HG02588 (cell line): ENCODE data around the gene KDELR3.
"Not testable (repeated sequence)": the region's sequence is repeated elsewhere in the genome, so short reads cannot be mapped to it uniquely, and the experiment has no call there.

Experiments
- ATAC-seq: cut with Tn5 transposase; IDR thresholded peaks from one replicate; pipeline ENCODE4 v1.9.1; 2021; ENCODE audit warnings: mild to moderate bottlenecking, moderate library complexity; ENCODE audit not compliant: unreplicated experiment

The KDELR3 gene

GRCh38 chr22:38455530-38456271 is 12.2 kb upstream of the KDELR3 start:
- no peak for ATAC-seq

GRCh38 chr22:38456272-38456835 is 11.5 kb upstream of the KDELR3 start:
- ATAC-seq: no peak

GRCh38 chr22:38456841-38457699 is 10.8 kb upstream of the KDELR3 start:
- ATAC-seq: no peak

GRCh38 chr22:38460426-38460840 is 7.5 kb upstream of the KDELR3 start:
- ATAC-seq: no peak

- no peak for ATAC-seq
These were observed 6.9 kb upstream of the KDELR3 start for GRCh38 chr22:38461057-38461413.

GRCh38 chr22:38461414-38462081 is 6.3 kb upstream of the KDELR3 start:
- no peak for ATAC-seq

- ATAC-seq: no peak
These were observed 4.7 kb upstream of the KDELR3 start for GRCh38 chr22:38462960-38463784.

GRCh38 chr22:38464992-38465672 is 2.8 kb upstream of the KDELR3 start:
- no peak for ATAC-seq

GRCh38 chr22:38465673-38466490 is 2.0 kb upstream of the KDELR3 start:
- no peak for ATAC-seq

GRCh38 chr22:38467438-38467903 is 425 bp upstream of the KDELR3 start:
- no peak for ATAC-seq

GRCh38 chr22:38468443-38469305 is 778 bp downstream of the KDELR3 start:
- no peak for ATAC-seq

- no peak for ATAC-seq
These were observed 1.4 kb downstream of the KDELR3 start for GRCh38 chr22:38469306-38469781.

GRCh38 chr22:38470179-38470578 is 2.3 kb downstream of the KDELR3 start:
- not testable (repeated sequence) for ATAC-seq

GRCh38 chr22:38471237-38471636 is 3.3 kb downstream of the KDELR3 start:
- no peak for ATAC-seq

GRCh38 chr22:38474003-38474607 is 6.2 kb downstream of the KDELR3 start:
- no peak for ATAC-seq

- ATAC-seq: no peak
These were observed 9.7 kb downstream of the KDELR3 start for GRCh38 chr22:38477585-38477984.

GRCh38 chr22:38479096-38479837 is 11.4 kb downstream of the KDELR3 start:
- ATAC-seq: no peak
